IMR-90 (cell line): ENCODE data around the gene MAPKAP1. TPM values are rescaled to one million over a fixed set of nuclear protein-coding genes. Genes with fewer than 3 reads are reported as not detected.
A peak's percentile ranks its signal among the peaks of the same experiment; 100 is the strongest.

Experiments
- ATAC-seq: fragments of 200-7000 bp; cut with Tn5 transposase; 2 replicates; pipeline ENCODE4 v1.9.1; 2020; ENCODE audit warnings: low read depth, mild to moderate bottlenecking, moderate library complexity
- BruUV-seq: library from RNA; stranded (reverse); fragments of 400-500 nt; replicated peaks from 2 replicates; lab custom pipeline; 2021; lab: Mats Ljungman, UMichigan
- CTCF ChIA-PET: fragments of 300-600 bp; formaldehyde crosslinking; extraction: SDS; loops from one replicate; lab custom pipeline; 2021; ENCODE audit warnings: antibody characterized with exemption; lab: Yijun Ruan, JAX
- POLR2A ChIA-PET: fragments of 300-600 bp; sonication (Branson Sonifier 250); formaldehyde crosslinking; loops from one replicate; lab custom pipeline; 2022; ENCODE audit warnings: antibody characterized with exemption; ENCODE audit not compliant: unreplicated experiment; lab: Charles Lee
- DNase-seq: peaks from one replicate; pipeline ENCODE4 v3.0.0; 2013
- H2AFZ ChIP-seq: replicated peaks from 2 replicates; pipeline ENCODE3; 2013; ENCODE audit warnings: low read length, mild to moderate bottlenecking; ENCODE audit not compliant: poor library complexity
- H2AK5ac ChIP-seq: 2 replicates; pipeline ENCODE4 v1.6.1; 2013; ENCODE audit warnings: low read depth, low read length, inconsistent platforms
- H2AK9ac ChIP-seq: replicated peaks from 2 replicates; pipeline ENCODE3; 2013; ENCODE audit warnings: mild to moderate bottlenecking, low read depth, low read length, moderate library complexity; ENCODE audit not compliant: poor library complexity
- H2BK120ac ChIP-seq: 2 replicates; pipeline ENCODE4 v1.6.1; 2013; ENCODE audit warnings: low read depth, low read length, inconsistent platforms
- H2BK15ac ChIP-seq: 3 replicates; pipeline ENCODE4 v1.6.1; 2013; ENCODE audit warnings: low read depth, low read length, inconsistent platforms
- H2BK20ac ChIP-seq: 2 replicates; pipeline ENCODE4 v1.6.1; 2013; ENCODE audit warnings: low read depth, mild to moderate bottlenecking, inconsistent platforms, low read length, moderate library complexity
- H2BK5ac ChIP-seq: 2 replicates; pipeline ENCODE4 v1.6.1; 2013; ENCODE audit warnings: mild to moderate bottlenecking, low read depth, low read length, inconsistent platforms; ENCODE audit not compliant: poor library complexity, severe bottlenecking
- H3K14ac ChIP-seq: replicated peaks from 2 replicates; pipeline ENCODE4 v1.6.1; 2013; ENCODE audit warnings: low read depth, low read length, inconsistent platforms
- H3K18ac ChIP-seq: 2 replicates; pipeline ENCODE4 v1.6.1; 2013; ENCODE audit warnings: low read depth, low read length, control low read depth
- H3K23ac ChIP-seq: 2 replicates; pipeline ENCODE4 v1.6.1; 2013; ENCODE audit warnings: low read depth, low read length, inconsistent platforms
- H3K27ac ChIP-seq: 2 replicates; pipeline ENCODE4 v1.5.1; 2013; ENCODE audit warnings: mild to moderate bottlenecking, control low read depth, low read length; ENCODE audit not compliant: insufficient read depth
- H3K27me3 ChIP-seq: 2 replicates; pipeline ENCODE4 v1.6.1; 2013; ENCODE audit warnings: low read length; ENCODE audit not compliant: control insufficient read depth, insufficient read depth
- H3K36me3 ChIP-seq: 2 replicates; pipeline ENCODE4 v1.6.1; 2013; ENCODE audit warnings: low read length, mixed read lengths; ENCODE audit not compliant: control insufficient read depth, insufficient read depth
- H3K4ac ChIP-seq: 2 replicates; pipeline ENCODE4 v1.6.1; 2013; ENCODE audit warnings: low read depth, low read length, inconsistent platforms
- H3K4me1 ChIP-seq: 2 replicates; pipeline ENCODE4 v1.6.1; 2013; ENCODE audit warnings: low read length, mixed read lengths; ENCODE audit not compliant: control insufficient read depth, insufficient read depth
- H3K4me2 ChIP-seq: 2 replicates; pipeline ENCODE4 v1.6.1; 2013; ENCODE audit warnings: low read depth, mild to moderate bottlenecking, control low read depth, low read length, moderate library complexity
- H3K4me3 ChIP-seq: 2 replicates; pipeline ENCODE4 v1.5.1; 2013; ENCODE audit warnings: low read depth, mild to moderate bottlenecking, control low read depth, low read length, moderate library complexity; ENCODE audit not compliant: insufficient read depth
- H3K56ac ChIP-seq: 2 replicates; pipeline ENCODE4 v1.6.1; 2013; ENCODE audit warnings: low read length, inconsistent platforms; ENCODE audit not compliant: insufficient read depth; ENCODE audit errors: extremely low read depth
- H3K79me1 ChIP-seq, 2 experiments: 2 replicates each; pipeline ENCODE4 v1.6.1; 2013; ENCODE audit warnings: low read length in 2 of 2, inconsistent platforms in 1 of 2, low read depth in 1 of 2
- H3K9ac ChIP-seq: 2 replicates; pipeline ENCODE4 v1.6.1; 2013; ENCODE audit warnings: low read depth, low read length, control low read depth
- H3K9me1 ChIP-seq: 2 replicates; pipeline ENCODE4 v1.6.1; 2013; ENCODE audit warnings: low read length, inconsistent platforms; ENCODE audit not compliant: insufficient read depth
- H3K9me3 ChIP-seq: 2 replicates; pipeline ENCODE4 v1.6.1; 2013; ENCODE audit warnings: low read length; ENCODE audit not compliant: control insufficient read depth, insufficient read depth
- H4K20me1 ChIP-seq: 2 replicates; pipeline ENCODE4 v1.6.1; 2013; ENCODE audit warnings: low read length, inconsistent platforms; ENCODE audit not compliant: insufficient read depth
- H4K5ac ChIP-seq: 2 replicates; pipeline ENCODE4 v1.6.1; 2013; ENCODE audit warnings: mild to moderate bottlenecking, low read depth, low read length, control low read depth
- H4K8ac ChIP-seq, 2 experiments: 2 replicates each; pipeline ENCODE4 v1.6.1; 2013; ENCODE audit warnings: low read depth in 2 of 2, low read length in 2 of 2, control low read depth in 1 of 2, inconsistent platforms in 1 of 2
- H4K91ac ChIP-seq: 2 replicates; pipeline ENCODE4 v1.6.1; 2013; ENCODE audit warnings: low read depth, low read length, inconsistent platforms; ENCODE audit not compliant: insufficient read depth
- BHLHE40 ChIP-seq: fragments of 150-350 bp; IDR thresholded peaks from 2 replicates; pipeline ENCODE4 v1.6.1; 2016; ENCODE audit warnings: mild to moderate bottlenecking, low read depth, low read length
- CEBPB ChIP-seq: IDR thresholded peaks from 2 replicates; pipeline ENCODE4 v1.6.1; 2012; ENCODE audit warnings: low read depth, low read length, improper control_type of control experiment
- RFX5 ChIP-seq: IDR thresholded peaks from 2 replicates; pipeline ENCODE4 v1.8.0; 2012; ENCODE audit warnings: low read depth, mild to moderate bottlenecking, low read length, moderate library complexity
- SMC3 ChIP-seq: fragments of 150-350 bp; IDR thresholded peaks from 2 replicates; pipeline ENCODE4 v1.6.1; 2016; ENCODE audit warnings: low read depth, mild to moderate bottlenecking, antibody characterized with exemption, low read length, moderate library complexity
- WGBS, 2 experiments: methylation state at CpG; one replicate each; pipeline versions ENCODE4 v1.1.5 to v1.1.7; 2013; ENCODE audit warnings: missing lambda C conversion rate in 2 of 2; ENCODE audit not compliant: insufficient read length in 1 of 2; ENCODE audit errors: extremely low coverage in 2 of 2; 5-methylcytosine and 5-hydroxymethylcytosine counted together
- dilution Hi-C: fragments of 300-500 bp; cut with HindIII; formaldehyde crosslinking; loops from one replicate; pipeline ENCODE4 v1.14.3; 2018; ENCODE audit warnings: low sequenced_read_pairs; ENCODE audit not compliant: unreplicated experiment
- in situ Hi-C: fragments of 300-500 bp; cut with MboI; formaldehyde crosslinking; loops from 3 replicates; pipeline ENCODE4 v1.14.3; 2019; ENCODE audit warnings: low sequenced_read_pairs, inconsistent platforms, mixed read lengths
- intact Hi-C: fragments of 100-400 bp; cut with micrococcal nuclease; formaldehyde crosslinking; loops from 2 replicates; pipeline ENCODE4 v1.10.0; 2022
- polyA plus RNA-seq, 3 experiments: library from polyadenylated mRNA; depleted of rRNA; stranded (reverse); fragments of >200 nt; gene quantifications; 2 replicates each; pipeline ENCODE4 v1.2.3, GENCODE V29; 2012; ENCODE audit warnings: low replicate concordance in 1 of 3
- total RNA-seq: library from RNA; depleted of rRNA; stranded (reverse); fragments of >200 nt; gene quantifications from 2 replicates; pipeline ENCODE4 v1.2.3, GENCODE V29; 2012
- TF ChIP-seq, protein P1 (sequence below): fragments of 150-350 bp; IDR thresholded peaks from 2 replicates; pipeline ENCODE4 v1.6.1; 2016; ENCODE audit warnings: low read depth, mild to moderate bottlenecking, low read length, moderate library complexity, borderline replicate concordance

MAPKAP1 gene
- total and polyA plus RNA-seq, 2 of the 4 experiments (the other 2 are of a cell fraction), result 87.2 to 158 TPM

DNA sequence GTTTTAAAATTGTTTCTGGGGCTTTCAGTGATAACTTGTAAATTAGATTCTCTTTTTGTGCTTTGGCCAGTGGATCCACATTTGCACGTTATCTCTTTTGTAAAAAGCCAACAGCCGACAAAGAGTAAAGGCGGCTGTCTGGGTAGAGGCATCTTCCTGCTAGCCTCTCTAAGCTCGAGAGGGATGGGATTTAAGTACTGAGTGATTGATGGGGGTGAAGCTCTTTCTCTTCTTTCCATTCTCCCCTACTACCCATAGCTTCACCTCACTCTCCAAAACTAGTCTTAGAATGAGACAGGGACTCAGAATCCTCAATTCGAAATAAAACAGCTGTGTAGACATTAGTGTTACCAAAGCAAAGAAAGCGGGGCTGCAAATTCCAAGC is 43.6 kb upstream of the MAPKAP1 start:
- no peak for ATAC-seq
- no peak overlapping the region for H3K56ac ChIP-seq
- no CpG with 5 or more reads among the region's 6 CpGs for WGBS, 2 experiments
- peak overlapping the region; percentile 55; the same call in 1 of the 2 replicates for H3K23ac ChIP-seq
- ChIA-PET POLR2A (no interaction called here), CTCF (interaction anchor here (0.9 kb wide), 1 partner anchor 9 kb away, joined by 3 read pairs; no protein-coding TSS in a partner anchor)
- no peak overlapping the region for H2BK20ac ChIP-seq
- intact Hi-C loops (loop anchor here (5.0 kb wide), 1 partner anchor 77 kb away; no protein-coding TSS in a partner anchor), dilution Hi-C loops (no loop called here), in situ Hi-C loops (no loop called here)
- H4K8ac ChIP-seq, result peak overlapping the region in 1 of 2 experiments; percentile 13; a peak in 1 of 4 replicates
- no peak overlapping the region for H4K91ac ChIP-seq
- peak overlapping the region; percentile 5; the same call in 1 of the 2 replicates for H3K4me3 ChIP-seq
- 0 out of 2 replicates have a peak overlapping the region, but pooled peaks have one; percentile 35 for H3K14ac ChIP-seq
- no peak overlapping the region for H2AK9ac ChIP-seq
- no peak overlapping the region for H2BK120ac ChIP-seq
- H3K9me3 ChIP-seq, result no peaks in the 10 kb centered on the region
- no peak overlapping the region for H2AFZ ChIP-seq
- H3K27ac ChIP-seq, result peak overlapping the region; percentile 44; the same call in 1 of the 2 replicates
- H2BK15ac ChIP-seq, result no peak overlapping the region
- peaks cover 8% of the 10 kb centered on the region; the same call in 1 of the 2 replicates for H4K20me1 ChIP-seq
- DNase-seq, result no peak
- H4K5ac ChIP-seq, result no peak overlapping the region
- H2BK5ac ChIP-seq, result no peak overlapping the region
- H3K9ac ChIP-seq, result no peak overlapping the region
- H3K36me3 ChIP-seq, result no peaks in the 10 kb centered on the region
- H3K18ac ChIP-seq, result no peak overlapping the region
- H3K79me1 ChIP-seq, result peaks cover 10 to 42% of the 10 kb centered on the region in 2 experiments; a peak in 3 of 4 replicates
- BruUV-seq, result no TSS peak
- no peak for TF ChIP-seq RFX5
- TF ChIP-seq, protein P1, sequence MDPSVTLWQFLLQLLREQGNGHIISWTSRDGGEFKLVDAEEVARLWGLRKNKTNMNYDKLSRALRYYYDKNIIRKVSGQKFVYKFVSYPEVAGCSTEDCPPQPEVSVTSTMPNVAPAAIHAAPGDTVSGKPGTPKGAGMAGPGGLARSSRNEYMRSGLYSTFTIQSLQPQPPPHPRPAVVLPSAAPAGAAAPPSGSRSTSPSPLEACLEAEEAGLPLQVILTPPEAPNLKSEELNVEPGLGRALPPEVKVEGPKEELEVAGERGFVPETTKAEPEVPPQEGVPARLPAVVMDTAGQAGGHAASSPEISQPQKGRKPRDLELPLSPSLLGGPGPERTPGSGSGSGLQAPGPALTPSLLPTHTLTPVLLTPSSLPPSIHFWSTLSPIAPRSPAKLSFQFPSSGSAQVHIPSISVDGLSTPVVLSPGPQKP, result no peak
- TF ChIP-seq CEBPB, result no peak
- no peak for TF ChIP-seq BHLHE40
- TF ChIP-seq SMC3, result no peak
- peaks cover 3% of the 10 kb centered on the region; the same call in 1 of the 2 replicates for H3K4me1 ChIP-seq
- peaks cover 2% of the 10 kb centered on the region for H3K9me1 ChIP-seq
- H3K27me3 ChIP-seq, result no peaks in the 10 kb centered on the region
- H3K4me2 ChIP-seq, result peak overlapping the region; percentile 89
- H2AK5ac ChIP-seq, result no peak overlapping the region
- no peak overlapping the region for H3K4ac ChIP-seq
